Keratinocyte (primary cell): ENCODE measurements around the gene DNAAF8. TPM values are rescaled to one million over a fixed set of nuclear protein-coding genes. Genes with fewer than 3 reads are reported as not detected.

Experiments
- DNase-seq: peaks from one replicate; pipeline ENCODE4 v3.0.0-alpha.2; 2011; ENCODE audit warnings: low read depth, missing footprints, low spot score
- FAIRE-seq: peaks from 2 replicates; lab custom pipeline; 2011; peaks lifted over from hg19 to GRCh38; lab: Jason Lieb, UNC
- H2AFZ ChIP-seq: 2 replicates; pipeline ENCODE4 v1.6.0; 2012; ENCODE audit warnings: low read length, control low read depth, inconsistent platforms; ENCODE audit not compliant: control insufficient read depth
- H3K27ac ChIP-seq: 2 replicates; pipeline ENCODE4 v1.5.1; 2011; ENCODE audit warnings: low read length; ENCODE audit not compliant: control insufficient read depth, insufficient read depth
- H3K27me3 ChIP-seq: 3 replicates; pipeline ENCODE4 v1.6.0; 2011; ENCODE audit warnings: low read length; ENCODE audit not compliant: control insufficient read depth, insufficient read depth; ENCODE audit errors: extremely low read depth
- H3K36me3 ChIP-seq, 2 experiments: 2 replicates in 1 of 2; 3 replicates in 1 of 2; pipeline ENCODE4 v1.5.1; 2011; ENCODE audit warnings: low read length in 2 of 2, mild to moderate bottlenecking in 1 of 2; ENCODE audit not compliant: control insufficient read depth in 2 of 2, insufficient read depth in 2 of 2; ENCODE audit errors: extremely low read depth in 1 of 2
- H3K4me1 ChIP-seq: 3 replicates; pipeline ENCODE4 v1.5.1; 2011; ENCODE audit warnings: low read length; ENCODE audit not compliant: control insufficient read depth, insufficient read depth; ENCODE audit errors: extremely low read depth
- H3K4me2 ChIP-seq: 3 replicates; pipeline ENCODE4 v1.6.0; 2011; ENCODE audit warnings: low read depth, low read length; ENCODE audit not compliant: control insufficient read depth, insufficient read depth; ENCODE audit errors: extremely low read depth
- H3K4me3 ChIP-seq, 3 experiments: fragments of 200-600 bp in 1 of 3; sonication (generic) in 1 of 3; 2 replicates in 2 of 3; 3 replicates in 1 of 3; pipeline ENCODE4 v1.5.1; 2011 to 2016; ENCODE audit warnings: low read length in 3 of 3, mild to moderate bottlenecking in 3 of 3, control low read depth in 2 of 3, inconsistent platforms in 1 of 3, low read depth in 1 of 3, mixed read lengths in 1 of 3, mixed run types in 1 of 3, moderate library complexity in 1 of 3; ENCODE audit not compliant: control insufficient read depth in 2 of 3, insufficient read depth in 2 of 3; ENCODE audit errors: extremely low read depth in 1 of 3
- H3K79me2 ChIP-seq: 2 replicates; pipeline ENCODE4 v1.6.0; 2012; ENCODE audit warnings: low read length; ENCODE audit not compliant: control insufficient read depth, insufficient read depth
- H3K9ac ChIP-seq: 3 replicates; pipeline ENCODE4 v1.6.0; 2011; ENCODE audit warnings: low read length; ENCODE audit not compliant: control insufficient read depth, insufficient read depth; ENCODE audit errors: extremely low read depth
- H3K9me1 ChIP-seq: 3 replicates; pipeline ENCODE4 v1.6.0; 2011; ENCODE audit warnings: low read length; ENCODE audit not compliant: control insufficient read depth, insufficient read depth; ENCODE audit errors: extremely low read depth
- H3K9me3 ChIP-seq: 2 replicates; pipeline ENCODE4 v1.5.1; 2012; ENCODE audit warnings: low read depth, low read length; ENCODE audit not compliant: control insufficient read depth
- H4K20me1 ChIP-seq: 3 replicates; pipeline ENCODE4 v1.6.0; 2011; ENCODE audit warnings: low read length; ENCODE audit not compliant: control insufficient read depth, insufficient read depth; ENCODE audit errors: extremely low read depth
- EZH2 ChIP-seq: IDR thresholded peaks from one replicate; pipeline ENCODE4 v1.6.1; 2012; ENCODE audit warnings: inconsistent platforms, mild to moderate bottlenecking, low read length, moderate library complexity
- dilution Hi-C: fragments of 300-500 bp; cut with MboI; formaldehyde crosslinking; loops from one replicate; pipeline ENCODE4 v1.7.0; 2020; ENCODE audit warnings: low sequenced_read_pairs; ENCODE audit not compliant: extremely low pct_ligation_motif_present
- polyA plus RNA-seq, 5 experiments: library from polyadenylated mRNA; depleted of rRNA in 3 of 5; stranded (reverse) in 3 of 5; stranded (forward) in 1 of 5; unstranded in 1 of 5; fragments of >200 nt; gene quantifications; 1 replicate in 1 of 5; 2 replicates in 3 of 5; 3 replicates in 1 of 5; pipeline versions ENCODE4 v1.2.1 to v1.2.3, GENCODE V29; 2011 to 2012; ENCODE audit warnings: missing spikeins in 2 of 5, low read depth in 1 of 5, low replicate concordance in 1 of 5
- TF ChIP-seq, protein P1 (sequence below), 3 experiments: IDR thresholded peaks in 1 of 3; conservative IDR thresholded peaks in 1 of 3; optimal IDR thresholded peaks in 1 of 3; 2 replicates in 2 of 3; 3 replicates in 1 of 3; pipeline versions ENCODE3 to v1.5.1; 2011; ENCODE audit warnings: low read length in 3 of 3, mild to moderate bottlenecking in 3 of 3, moderate library complexity in 2 of 3, control low read depth in 1 of 3, inconsistent platforms in 1 of 3; ENCODE audit not compliant: insufficient read depth in 2 of 3; ENCODE audit errors: extremely low read depth in 1 of 3

The DNAAF8 gene
- polyA plus RNA-seq, 1 donor (not counting 4 experiments of a cell fraction or from before 2014, with no cell fraction given), result 0.26 TPM

DNA sequence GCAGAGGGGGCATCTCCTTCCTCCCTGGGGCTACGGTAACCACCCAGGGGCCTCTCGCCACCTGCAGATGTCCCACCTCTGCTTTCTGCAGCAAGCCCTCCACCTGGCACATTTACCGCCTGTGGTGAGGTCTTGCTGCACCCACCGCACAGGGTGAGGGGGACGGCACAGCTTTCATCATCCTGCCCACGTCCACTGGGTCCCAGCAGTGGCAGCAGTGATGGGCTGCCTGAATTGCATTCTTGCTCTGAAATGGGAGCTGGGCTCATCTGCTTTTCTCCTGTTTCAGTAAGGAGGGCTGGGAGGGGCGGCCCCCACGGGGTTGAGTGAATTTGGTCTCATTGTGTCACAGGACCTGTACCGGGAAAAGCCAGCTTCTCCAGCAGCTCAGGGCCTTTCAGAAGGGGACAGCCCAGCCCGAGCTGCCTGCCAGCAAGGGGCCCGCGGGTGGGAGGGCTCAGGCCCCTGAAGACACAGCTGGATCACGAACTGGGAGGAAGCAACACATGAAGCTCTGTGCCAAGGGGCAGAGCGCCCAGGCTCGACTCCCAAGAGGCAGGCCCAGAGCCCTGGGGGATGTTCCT lies 12.7 kb downstream of the DNAAF8 start:
- Histone ChIP-seq H3K79me2 (no peaks in the 10 kb centered on the region), H3K4me1 (peaks cover 11% of the 10 kb centered on the region), H3K4me2 (no peak overlapping the region), H3K9me1 (no peaks in the 10 kb centered on the region), H2AFZ (no peak overlapping the region), H3K9ac (no peak overlapping the region), H3K36me3 (peaks cover 5 to 8% of the 10 kb centered on the region in 2 experiments), H3K4me3 (no peak overlapping the region), H3K27me3 (no peaks in the 10 kb centered on the region), H4K20me1 (no peaks in the 10 kb centered on the region), H3K27ac (no peak overlapping the region), H3K9me3 (no peaks in the 10 kb centered on the region)
- FAIRE-seq, result no peak
- dilution Hi-C loops, result no loop called here
- DNase-seq, result no peak
- TF ChIP-seq EZH2, result no peak
- TF ChIP-seq, protein P1, sequence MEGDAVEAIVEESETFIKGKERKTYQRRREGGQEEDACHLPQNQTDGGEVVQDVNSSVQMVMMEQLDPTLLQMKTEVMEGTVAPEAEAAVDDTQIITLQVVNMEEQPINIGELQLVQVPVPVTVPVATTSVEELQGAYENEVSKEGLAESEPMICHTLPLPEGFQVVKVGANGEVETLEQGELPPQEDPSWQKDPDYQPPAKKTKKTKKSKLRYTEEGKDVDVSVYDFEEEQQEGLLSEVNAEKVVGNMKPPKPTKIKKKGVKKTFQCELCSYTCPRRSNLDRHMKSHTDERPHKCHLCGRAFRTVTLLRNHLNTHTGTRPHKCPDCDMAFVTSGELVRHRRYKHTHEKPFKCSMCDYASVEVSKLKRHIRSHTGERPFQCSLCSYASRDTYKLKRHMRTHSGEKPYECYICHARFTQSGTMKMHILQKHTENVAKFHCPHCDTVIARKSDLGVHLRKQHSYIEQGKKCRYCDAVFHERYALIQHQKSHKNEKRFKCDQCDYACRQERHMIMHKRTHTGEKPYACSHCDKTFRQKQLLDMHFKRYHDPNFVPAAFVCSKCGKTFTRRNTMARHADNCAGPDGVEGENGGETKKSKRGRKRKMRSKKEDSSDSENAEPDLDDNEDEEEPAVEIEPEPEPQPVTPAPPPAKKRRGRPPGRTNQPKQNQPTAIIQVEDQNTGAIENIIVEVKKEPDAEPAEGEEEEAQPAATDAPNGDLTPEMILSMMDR (optimal IDR thresholded peaks at IDR 0.05 in 1 of 3, IDR thresholded peaks at IDR 0.05 in 1 of 3, conservative IDR thresholded peaks at IDR 0.05 in 1 of 3; ENCODE audit: extremely low read depth in 1 of 3, insufficient read depth in 2 of 3, low read length in 3 of 3), result no peak

- Histone ChIP-seq H3K9me1 (no peaks in the 10 kb centered on the region), H3K4me1 (peaks cover 7% of the 10 kb centered on the region), H3K27me3 (no peaks in the 10 kb centered on the region), H3K9me3 (no peaks in the 10 kb centered on the region), H2AFZ (no peak overlapping the region), H4K20me1 (no peaks in the 10 kb centered on the region), H3K4me3 (no peak overlapping the region), H3K9ac (no peak overlapping the region), H3K36me3 (peaks cover 11 to 14% of the 10 kb centered on the region in 2 experiments), H3K27ac (no peak overlapping the region), H3K4me2 (no peak overlapping the region), H3K79me2 (no peaks in the 10 kb centered on the region)
- no peak for FAIRE-seq
- no peak for DNase-seq
- dilution Hi-C loops, result no loop called here
- no peak for TF ChIP-seq EZH2
- TF ChIP-seq, protein P1 (optimal IDR thresholded peaks at IDR 0.05 in 1 of 3, IDR thresholded peaks at IDR 0.05 in 1 of 3, conservative IDR thresholded peaks at IDR 0.05 in 1 of 3; ENCODE audit: extremely low read depth in 1 of 3, insufficient read depth in 2 of 3, low read length in 3 of 3), result no peak
Observed at GRCh38 chr16:4747906-4748681, 13.8 kb downstream of the DNAAF8 start.
